Astrocyte of the hippocampus (primary cell): ENCODE results near the gene VCAM1.
"Not testable (repeated sequence)": the region's sequence is repeated elsewhere in the genome, so short reads cannot be mapped to it uniquely, and the experiment has no call there.

Source experiments
- DNase-seq: peaks from one replicate; pipeline ENCODE4 v3.0.0; 2011; ENCODE audit warnings: low read depth, low spot score

Gene VCAM1

GRCh38 chr1:100780814-100781213 lies 61.3 kb downstream of the VCAM1 start:
- no peak for DNase-seq

DNA sequence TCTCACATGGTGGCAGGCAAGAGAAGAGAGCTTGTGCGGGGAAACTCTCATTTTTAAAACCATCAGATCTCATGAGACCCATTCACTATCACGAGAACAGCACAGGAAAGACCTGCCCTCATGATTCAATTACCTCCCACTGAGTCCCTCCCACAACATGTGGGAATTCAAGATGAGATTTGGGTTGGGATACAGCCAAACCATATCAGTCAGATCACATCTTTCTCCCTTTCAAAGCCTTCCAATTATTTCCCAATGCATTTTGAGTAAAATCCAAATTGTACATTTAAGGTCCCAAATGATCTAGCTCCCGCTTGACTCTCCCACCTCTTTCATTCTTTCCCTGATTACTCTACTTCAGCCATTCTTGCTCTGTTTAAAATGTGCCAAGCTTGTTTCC lies 62.2 kb downstream of the VCAM1 start:
- not testable (repeated sequence) for DNase-seq

- no peak for DNase-seq
Observed at GRCh38 chr1:100782473-100783039, 63.0 kb downstream of the VCAM1 start.

DNA sequence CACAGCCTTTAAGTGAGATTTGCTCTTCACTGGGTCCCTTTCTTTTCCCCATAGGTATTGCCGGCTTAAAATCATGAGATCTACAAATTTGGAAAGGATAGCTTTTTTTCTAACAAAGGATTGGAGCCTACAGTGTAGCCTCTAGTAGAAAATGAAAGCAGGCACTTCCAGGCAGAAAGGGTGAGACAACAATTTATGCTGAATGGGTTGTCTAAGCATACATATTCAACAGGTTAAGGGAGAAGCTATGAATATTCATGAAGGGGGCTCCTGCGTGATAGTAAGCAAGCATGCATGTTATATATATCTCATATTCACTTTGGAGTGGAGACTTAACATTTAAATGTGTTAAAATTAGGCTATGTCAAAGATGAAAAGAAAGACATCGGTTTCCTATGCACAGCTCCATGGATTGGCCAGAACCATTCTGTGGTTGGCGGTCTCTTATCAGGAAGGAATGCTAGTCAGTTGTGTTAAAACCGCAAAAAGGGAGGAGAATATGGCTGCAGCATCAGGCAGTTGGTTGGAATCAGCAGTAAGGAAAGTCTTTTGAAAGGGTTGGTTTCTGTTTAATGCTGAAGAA lies 66.0 kb downstream of the VCAM1 start:
- peak; percentile 96 for DNase-seq

- no peak for DNase-seq
Observed at GRCh38 chr1:100786870-100787269, 67.3 kb downstream of the VCAM1 start.
